CD4-positive, alpha-beta T cell (primary cell): Measurements from ENCODE around the gene LRIG1. TPM values are rescaled to one million over a fixed set of nuclear protein-coding genes. Genes with fewer than 3 reads are reported as not detected.
A peak's percentile ranks its signal among the peaks of the same experiment; 100 is the strongest.

ENCODE experiments used
- ATAC-seq: fragments of 200-7000 bp; cut with Tn5 transposase; one replicate; pipeline ENCODE4 v1.10.0; 2022; ENCODE audit warnings: mild to moderate bottlenecking; ENCODE audit not compliant: poor library complexity
- CTCF ChIA-PET: fragments of 350-600 bp; sonication (Branson Sonifier 250); formaldehyde crosslinking; loops from one replicate; lab custom pipeline; 2021; ENCODE audit warnings: antibody characterized with exemption, inconsistent platforms; lab: Charles Lee
- POLR2A ChIA-PET: fragments of 350-600 bp; sonication (Branson Sonifier 250); formaldehyde crosslinking; loops from one replicate; lab custom pipeline; 2021; ENCODE audit warnings: antibody characterized with exemption, inconsistent platforms; lab: Charles Lee
- DNase-seq, 14 experiments: peaks; one replicate each; pipeline ENCODE4 v3.0.0-alpha.2; 2013 to 2020; ENCODE audit warnings: mixed read lengths in 2 of 14
- H3K27ac ChIP-seq, 2 donors: one replicate each; pipeline versions ENCODE4 v1.5.1 to v1.7.0; 2013; ENCODE audit warnings: low read length in 2 of 2, low read depth in 1 of 2, mild to moderate bottlenecking in 1 of 2
- H3K27me3 ChIP-seq, 2 experiments: 1 replicate in 1 of 2; 2 replicates in 1 of 2; pipeline versions ENCODE4 v1.6.1 to v1.7.0; 2013; ENCODE audit warnings: low read length in 2 of 2, control low read depth in 1 of 2, mild to moderate bottlenecking in 1 of 2, moderate library complexity in 1 of 2; ENCODE audit not compliant: insufficient read depth in 2 of 2, control insufficient read depth in 1 of 2
- H3K36me3 ChIP-seq: one replicate; pipeline ENCODE4 v1.6.1; 2013; ENCODE audit warnings: low read length, control low read depth; ENCODE audit not compliant: insufficient read depth
- H3K4me1 ChIP-seq: one replicate; pipeline ENCODE4 v1.6.1; 2013; ENCODE audit warnings: low read length, control low read depth; ENCODE audit not compliant: insufficient read depth
- H3K4me3 ChIP-seq: one replicate; pipeline ENCODE4 v1.5.1; 2013; ENCODE audit warnings: mild to moderate bottlenecking, low read length, moderate library complexity
- H3K9me3 ChIP-seq, 2 experiments: 1 replicate in 1 of 2; 2 replicates in 1 of 2; pipeline versions ENCODE4 v1.6.1 to v1.7.0; 2013; ENCODE audit warnings: low read length in 2 of 2, mild to moderate bottlenecking in 2 of 2, control low read depth in 1 of 2, moderate library complexity in 1 of 2; ENCODE audit not compliant: control insufficient read depth in 1 of 2, insufficient read depth in 1 of 2
- H3K27ac Mint-ChIP-seq: one replicate; pipeline ENCODE4 v1.8.0; 2020; ENCODE audit warnings: mixed read lengths
- H3K27me3 Mint-ChIP-seq: one replicate; pipeline ENCODE4 v1.8.0; 2021; ENCODE audit warnings: mixed read lengths
- H3K36me3 Mint-ChIP-seq: one replicate; pipeline ENCODE4 v1.8.0; 2021; ENCODE audit warnings: low read depth, mixed read lengths
- H3K4me1 Mint-ChIP-seq: one replicate; pipeline ENCODE4 v1.8.0; 2021; ENCODE audit warnings: low read depth, mixed read lengths
- H3K4me3 Mint-ChIP-seq: one replicate; pipeline ENCODE4 v1.8.0; 2020; ENCODE audit warnings: mild to moderate bottlenecking, mixed read lengths
- H3K9me3 Mint-ChIP-seq: one replicate; pipeline ENCODE4 v1.8.0; 2020; ENCODE audit warnings: mixed read lengths
- CTCF ChIP-seq: fragments of 200-600 bp; IDR thresholded peaks from one replicate; pipeline ENCODE4 v1.8.0; 2022; ENCODE audit warnings: antibody characterized with exemption, mild to moderate bottlenecking
- intact Hi-C, 2 experiments: fragments of 100-400 bp; cut with DNase I in 1 of 2; cut with micrococcal nuclease in 1 of 2; formaldehyde crosslinking; loops; one replicate each; pipeline versions ENCODE4 v1.15.1 to v1.9.0; 2023 to 2025; cut with DNase I, micrococcal nuclease
- total RNA-seq, 174 experiments: library from RNA in 2 of 174; stranded (reverse) in 2 of 174; gene quantifications; one replicate each; pipeline ENCODE4 v1.2.3 and lab custom pipeline; 2021 to 2026

LRIG1 gene
- total RNA-seq, 2 experiments from 2014 or later = 30.1 to 33.1 TPM

GRCh38 chr3:66476852-66477381 is 23.9 kb downstream of the LRIG1 start:
- DNase-seq (no peak), ATAC-seq (no peak)
- Histone ChIP-seq H3K27me3 (no peaks in the 10 kb centered on the region), H3K9me3 (no peaks in the 10 kb centered on the region), H3K36me3 (no peaks in the 10 kb centered on the region), H3K4me1 (peaks cover 74% of the 10 kb centered on the region), H3K27ac (no peak overlapping the region), H3K4me3 (no peak overlapping the region)
- no peak for TF ChIP-seq CTCF
- no peak overlapping the region for H3K4me3 Mint-ChIP-seq
- H3K27ac Mint-ChIP-seq = no peak overlapping the region
- no peaks in the 10 kb centered on the region for H3K9me3 Mint-ChIP-seq
- H3K36me3 Mint-ChIP-seq = no peaks in the 10 kb centered on the region
- H3K27me3 Mint-ChIP-seq = no peaks in the 10 kb centered on the region
- H3K4me1 Mint-ChIP-seq = peaks cover 23% of the 10 kb centered on the region
- CTCF ChIA-PET = no interaction called here
- intact Hi-C loops = loop anchor here in 1 of 2 experiments (2.0 kb wide), 1 partner anchor 18 kb away; no protein-coding TSS in a partner anchor
- POLR2A ChIA-PET = interaction anchor here (2.2 kb wide), 1 partner anchor 14 kb away, joined by 6 read pairs; no protein-coding TSS in a partner anchor

DNA sequence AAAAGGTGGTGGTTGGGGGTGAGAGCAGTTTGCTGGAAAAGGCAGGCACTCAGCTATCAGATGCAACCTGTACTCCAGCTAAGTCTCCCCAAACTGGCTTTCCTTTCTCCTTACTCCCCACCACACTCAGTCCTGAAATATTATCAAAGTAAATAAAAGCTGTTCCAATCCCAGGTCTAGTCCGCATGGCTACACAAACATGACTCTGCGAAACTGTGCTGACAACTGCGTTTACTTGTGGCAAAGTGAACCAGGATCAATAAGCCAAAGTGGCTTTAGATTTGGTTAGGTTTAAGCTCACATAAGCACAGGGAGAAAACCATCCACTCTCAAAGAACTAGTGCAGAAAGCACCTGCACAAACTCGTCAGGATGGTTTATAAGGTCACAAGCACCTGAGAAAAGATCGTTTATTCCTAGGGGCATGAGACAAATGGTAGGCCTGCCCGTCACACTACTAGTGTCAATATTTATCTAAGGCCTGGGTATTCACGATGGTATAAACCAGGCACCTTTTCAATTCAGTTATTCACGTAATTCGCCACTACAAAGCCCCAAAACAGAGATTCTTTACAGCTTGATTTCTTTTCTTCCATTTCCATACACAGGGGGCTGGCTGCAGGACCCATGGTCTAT is 25.3 kb downstream of the LRIG1 start:
- H3K4me1 ChIP-seq = peaks cover 72% of the 10 kb centered on the region
- DNase-seq (no peak), ATAC-seq (no peak)
- H3K27me3 ChIP-seq = no peaks in the 10 kb centered on the region
- no peak overlapping the region for H3K27ac Mint-ChIP-seq
- TF ChIP-seq CTCF = no peak
- no peaks in the 10 kb centered on the region for H3K9me3 Mint-ChIP-seq
- H3K36me3 Mint-ChIP-seq = no peaks in the 10 kb centered on the region
- no peak overlapping the region for H3K4me3 Mint-ChIP-seq
- H3K4me3 ChIP-seq = no peak overlapping the region
- no peaks in the 10 kb centered on the region for H3K27me3 Mint-ChIP-seq
- no peak overlapping the region for H3K27ac ChIP-seq
- POLR2A ChIA-PET = interaction anchor here (2.2 kb wide), 1 partner anchor 15 kb away, joined by 6 read pairs; no protein-coding TSS in a partner anchor
- intact Hi-C loops = loop anchor here in 1 of 2 experiments (2.0 kb wide), 1 partner anchor 19 kb away; no protein-coding TSS in a partner anchor
- peaks cover 23% of the 10 kb centered on the region for H3K4me1 Mint-ChIP-seq
- H3K9me3 ChIP-seq = no peaks in the 10 kb centered on the region
- CTCF ChIA-PET = interaction anchor here (0.6 kb wide), 1 partner anchor 1179 kb away, joined by 3 read pairs; the partner anchor contains the start of gene SUCLG2
- no peaks in the 10 kb centered on the region for H3K36me3 ChIP-seq

GRCh38 chr3:66473692-66474091 is 27.1 kb downstream of the LRIG1 start:
- POLR2A ChIA-PET = interaction anchor here (1.2 to 1.3 kb wide), 2 partner anchors 27 to 220 kb away, joined by 3 read pairs; partner anchors contain the start of gene LRIG1

More at GRCh38 chr3:66473692-66474091, 27.1 kb downstream of the LRIG1 start:
- ATAC-seq (no peak), DNase-seq (peak in 1 of 14 experiments; percentile 39)
- peak overlapping the region; percentile 47 for H3K27ac Mint-ChIP-seq
- H3K4me1 Mint-ChIP-seq = peaks cover 37% of the 10 kb centered on the region
- peaks cover 71% of the 10 kb centered on the region for H3K4me1 ChIP-seq
- peak overlapping the region; percentile 47 for H3K4me3 Mint-ChIP-seq
- CTCF ChIA-PET = interaction anchor here (2.3 kb wide), 1 partner anchor 23 kb away, joined by 7 read pairs; no protein-coding TSS in a partner anchor
- H3K9me3 ChIP-seq = no peaks in the 10 kb centered on the region
- no peaks in the 10 kb centered on the region for H3K36me3 ChIP-seq
- intact Hi-C loops = no loop called here
- H3K27ac ChIP-seq = no peak overlapping the region
- H3K36me3 Mint-ChIP-seq = no peaks in the 10 kb centered on the region
- H3K27me3 ChIP-seq = no peaks in the 10 kb centered on the region
- H3K9me3 Mint-ChIP-seq = no peaks in the 10 kb centered on the region
- no peak for TF ChIP-seq CTCF
- no peaks in the 10 kb centered on the region for H3K27me3 Mint-ChIP-seq
- H3K4me3 ChIP-seq = peak overlapping the region; percentile 37
